Gastroesophageal sphincter (tissue), 4 donors: ENCODE measurements around the gene GRK7. TPM values are rescaled to one million over a fixed set of nuclear protein-coding genes. Genes with fewer than 3 reads are reported as not detected.
"Not testable (repeated sequence)": the region's sequence is repeated elsewhere in the genome, so short reads cannot be mapped to it uniquely, and the experiment has no call there.

ENCODE experiments used
- ATAC-seq: fragments of 150-250 bp; one replicate; pipeline ENCODE4 v1.9.1; 2016; ENCODE audit warnings: mild to moderate bottlenecking, moderate library complexity
- H3K27ac ChIP-seq, 4 donors: fragments of 200-600 bp; sonication (generic) in 3 of 4; 1 replicate in 3 of 4; 2 replicates in 1 of 4; pipeline ENCODE4 v1.5.1; 2016 to 2019
- H3K27me3 ChIP-seq: fragments of 200-600 bp; sonication (generic); one replicate; pipeline ENCODE4 v1.5.1; 2019
- H3K36me3 ChIP-seq, 2 donors: fragments of 200-600 bp; sonication (generic); one replicate each; pipeline ENCODE4 v1.5.1; 2019; ENCODE audit warnings: control low read depth in 1 of 2
- H3K4me1 ChIP-seq, 3 donors: fragments of 200-600 bp; sonication (generic); 1 replicate in 2 of 3; 2 replicates in 1 of 3; pipeline ENCODE4 v1.5.1; 2016 to 2019; ENCODE audit warnings: control low read depth in 2 of 3
- H3K4me3 ChIP-seq, 2 donors: fragments of 200-600 bp; sonication (generic); one replicate each; pipeline ENCODE4 v1.5.1; 2019; ENCODE audit warnings: mild to moderate bottlenecking in 1 of 2, moderate library complexity in 1 of 2
- H3K9me3 ChIP-seq, 3 donors: fragments of 200-600 bp; sonication (generic); one replicate each; pipeline ENCODE4 v1.5.1; 2017 to 2019; ENCODE audit warnings: control low read depth in 2 of 3
- CTCF ChIP-seq, 4 experiments: fragments of 200-600 bp in 2 of 4; fragments of 450-650 bp in 2 of 4; sonication (generic) in 1 of 4; IDR thresholded peaks; one replicate each; pipeline ENCODE4 v1.5.1; 2017 to 2019; ENCODE audit warnings: antibody characterized with exemption in 4 of 4, mild to moderate bottlenecking in 2 of 4, moderate library complexity in 2 of 4
- EP300 ChIP-seq: sonication (generic); formaldehyde crosslinking; IDR thresholded peaks from one replicate; pipeline ENCODE4 v1.6.1; 2017; ENCODE audit warnings: antibody characterized with exemption, mild to moderate bottlenecking
- POLR2A ChIP-seq, 2 donors: fragments of 450-650 bp; IDR thresholded peaks; one replicate each; pipeline ENCODE4 v1.6.1; 2017; ENCODE audit warnings: antibody characterized with exemption in 2 of 2, mild to moderate bottlenecking in 2 of 2, moderate library complexity in 1 of 2
- POLR2AphosphoS5 ChIP-seq: sonication (generic); formaldehyde crosslinking; IDR thresholded peaks from one replicate; pipeline ENCODE4 v1.6.1; 2017; ENCODE audit warnings: antibody characterized with exemption
- WGBS, 2 donors: methylation state at CpG; one replicate each; pipeline ENCODE4 v1.1.5; 2018; ENCODE audit warnings: low coverage in 1 of 2; 5-methylcytosine and 5-hydroxymethylcytosine counted together
- total RNA-seq, 4 donors: library from RNA; depleted of rRNA; stranded (reverse); fragments of >200 nt; gene quantifications; one replicate each; pipeline ENCODE4 v1.1.0, GENCODE V29; 2016

The GRK7 gene
- total RNA-seq, 4 donors from 2014 or later, result not detected

- Histone ChIP-seq H3K27me3 (no peaks in the 10 kb centered on the region), H3K4me3 (no peak overlapping the region), H3K4me1 (peaks cover 13 to 52% (median 15%) of the 10 kb centered on the region in 3 donors), H3K36me3 (peaks cover 0 to 51% of the 10 kb centered on the region in 2 donors), H3K9me3 (no peaks in the 10 kb centered on the region), H3K27ac (no peak overlapping the region)
- TF ChIP-seq POLR2AphosphoS5 (no peak), POLR2A (IDR thresholded peaks at IDR 0.05) (no peak), EP300 (no peak), CTCF (IDR thresholded peaks at IDR 0.05) (no peak)
- WGBS, 2 donors, result 40 to 50% methylated on average over 1 of the region's 1 CpG
- ATAC-seq, result no peak
These were observed 19.9 kb upstream of the GRK7 start for GRCh38 chr3:141743305-141743704.

GRCh38 chr3:141746962-141747361 is 16.2 kb upstream of the GRK7 start:
- Histone ChIP-seq H3K9me3 (no peaks in the 10 kb centered on the region), H3K27ac (no peak overlapping the region), H3K4me1 (peaks cover 0 to 23% (median 2%) of the 10 kb centered on the region in 3 donors), H3K36me3 (peaks cover 0 to 82% of the 10 kb centered on the region in 2 donors), H3K27me3 (no peaks in the 10 kb centered on the region), H3K4me3 (no peak overlapping the region)
- 85 to 94% methylated on average over 2 to 4 of the region's 4 CpGs for WGBS, 2 donors
- ATAC-seq, result no peak
- TF ChIP-seq CTCF (IDR thresholded peaks at IDR 0.05), result no peak
- no peak for TF ChIP-seq EP300
- no peak for TF ChIP-seq POLR2A (IDR thresholded peaks at IDR 0.05)
- no peak for TF ChIP-seq POLR2AphosphoS5

- Histone ChIP-seq H3K4me1 (no peaks in the 10 kb centered on the region), H3K36me3 (peaks cover 0 to 30% of the 10 kb centered on the region in 2 donors), H3K9me3 (no peaks in the 10 kb centered on the region), H3K27me3 (no peaks in the 10 kb centered on the region), H3K27ac (no peak overlapping the region), H3K4me3 (no peak overlapping the region)
- WGBS, 2 donors, result 80% methylated on average over 1 of the region's 3 CpGs; no CpG with 5 or more reads in 1 of the 2 donors
- ATAC-seq, result no peak
- TF ChIP-seq POLR2AphosphoS5 (no peak), POLR2A (IDR thresholded peaks at IDR 0.05) (no peak), CTCF (IDR thresholded peaks at IDR 0.05) (no peak), EP300 (no peak)
These were observed 9.8 kb upstream of the GRK7 start for GRCh38 chr3:141753399-141753798.

- Histone ChIP-seq H3K27me3 (no peaks in the 10 kb centered on the region), H3K4me1 (no peaks in the 10 kb centered on the region), H3K27ac (no peak overlapping the region), H3K9me3 (no peaks in the 10 kb centered on the region), H3K36me3 (peaks cover 0 to 24% of the 10 kb centered on the region in 2 donors), H3K4me3 (no peak overlapping the region)
- TF ChIP-seq CTCF (IDR thresholded peaks at IDR 0.05) (no peak), EP300 (no peak), POLR2A (IDR thresholded peaks at IDR 0.05) (no peak), POLR2AphosphoS5 (no peak)
- ATAC-seq, result no peak
- WGBS, 2 donors, result 78 to 100% methylated on average over 1 of the region's 1 CpG
These were observed 9.2 kb upstream of the GRK7 start for GRCh38 chr3:141754032-141754431.

GRCh38 chr3:141762552-141762951 is 656 bp upstream of the GRK7 start:
- ATAC-seq, H3K36me3 ChIP-seq, H3K27me3 ChIP-seq, H3K4me3 ChIP-seq, H3K27ac ChIP-seq, H3K9me3 ChIP-seq, H3K4me1 ChIP-seq: not testable (repeated sequence)
- no CpG with 5 or more reads among the region's 19 CpGs for WGBS, 2 donors
